COLO829 (cell line): ENCODE results near the gene SON.
"Not testable (repeated sequence)": the region's sequence is repeated elsewhere in the genome, so short reads cannot be mapped to it uniquely, and the experiment has no call there.

Experiments used
- DNase-seq: peaks from one replicate; pipeline ENCODE4 v3.0.0; 2012; ENCODE audit warnings: low spot score

SON gene

GRCh38 chr21:33578959-33579542 lies 36.2 kb downstream of the SON start:
- DNase-seq: no peak

DNA sequence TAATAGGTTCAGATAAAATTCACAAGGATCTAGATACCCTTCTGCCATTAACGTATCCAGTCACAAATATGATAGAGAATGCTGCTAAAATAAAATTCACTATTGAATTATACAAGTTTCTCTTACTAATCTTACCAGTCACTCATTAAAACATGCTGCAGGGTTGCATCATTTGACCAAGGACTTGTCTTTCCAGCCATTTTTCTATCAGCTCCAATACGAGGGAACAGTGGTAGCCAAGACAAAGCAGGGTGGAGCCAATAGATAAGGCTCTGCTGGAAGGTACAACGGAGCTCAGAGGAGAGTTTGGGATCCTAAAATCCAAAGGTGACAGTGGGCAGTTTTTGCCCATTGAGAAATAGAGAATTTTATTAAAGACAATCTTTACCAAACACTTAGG lies 41.6 kb downstream of the SON start:
- DNase-seq: no peak

GRCh38 chr21:33586927-33587326 lies 44.1 kb downstream of the SON start:
- DNase-seq: no peak

- peak; percentile 12 for DNase-seq
These were observed 45.1 kb downstream of the SON start for GRCh38 chr21:33587792-33588484.

- DNase-seq: peak; percentile 94
These were observed 45.9 kb downstream of the SON start, which contains the start of gene DONSON for GRCh38 chr21:33588485-33589335. Gene DONSON, minus strand, starts transcription at chr21:33588684. Its CDS starts 43 bp downstream, at chr21:33588641.

- DNase-seq: no peak
These were observed 55.2 kb downstream of the SON start for GRCh38 chr21:33598051-33598450.

- peak; percentile 20 for DNase-seq
These were observed 65.7 kb downstream of the SON start for GRCh38 chr21:33608559-33608958.

- no peak for DNase-seq
These were observed 68.3 kb downstream of the SON start for GRCh38 chr21:33611006-33611744.

- DNase-seq: not testable (repeated sequence)
These were observed 74.7 kb downstream of the SON start for GRCh38 chr21:33617565-33617964.

GRCh38 chr21:33618407-33618806 lies 75.6 kb downstream of the SON start:
- no peak for DNase-seq

DNA sequence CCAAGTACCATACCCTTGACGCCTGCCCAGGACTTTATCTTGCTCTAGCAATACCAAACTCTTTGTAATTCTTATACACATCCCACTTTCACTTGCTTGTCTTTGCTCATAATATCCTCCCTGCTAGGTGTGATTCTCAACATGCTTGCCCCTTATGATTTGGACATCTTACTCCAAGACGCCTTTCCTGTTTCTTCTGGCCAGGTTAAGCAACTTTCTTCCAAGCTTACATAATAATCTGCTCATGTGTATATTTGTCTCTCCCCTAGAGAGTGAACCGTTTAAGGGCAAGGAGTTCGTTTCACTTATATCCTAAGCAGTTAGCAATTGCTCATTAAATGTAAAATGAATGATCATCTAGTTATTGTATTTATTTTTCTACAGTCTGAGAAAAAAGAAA lies 76.9 kb downstream of the SON start:
- DNase-seq: no peak

DNA sequence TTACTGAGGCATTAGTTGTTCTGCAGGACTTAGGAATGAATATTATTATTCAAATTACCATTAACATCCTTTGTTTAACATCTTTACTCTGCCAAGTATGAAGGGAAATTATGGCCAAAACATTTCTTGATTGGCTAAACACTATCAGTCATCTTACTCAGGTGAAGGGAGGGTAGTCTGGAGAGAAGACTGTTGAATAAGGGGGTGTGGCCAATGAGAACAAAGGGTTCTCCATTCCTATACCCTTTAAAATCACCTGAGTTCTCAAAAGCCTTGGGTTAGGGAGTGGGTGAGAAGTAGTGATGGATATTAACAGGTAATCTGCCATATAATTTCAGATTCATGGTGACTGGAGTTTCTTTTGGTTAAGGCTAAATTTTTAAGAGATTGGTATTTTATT lies 79.4 kb downstream of the SON start:
- DNase-seq: no peak

DNA sequence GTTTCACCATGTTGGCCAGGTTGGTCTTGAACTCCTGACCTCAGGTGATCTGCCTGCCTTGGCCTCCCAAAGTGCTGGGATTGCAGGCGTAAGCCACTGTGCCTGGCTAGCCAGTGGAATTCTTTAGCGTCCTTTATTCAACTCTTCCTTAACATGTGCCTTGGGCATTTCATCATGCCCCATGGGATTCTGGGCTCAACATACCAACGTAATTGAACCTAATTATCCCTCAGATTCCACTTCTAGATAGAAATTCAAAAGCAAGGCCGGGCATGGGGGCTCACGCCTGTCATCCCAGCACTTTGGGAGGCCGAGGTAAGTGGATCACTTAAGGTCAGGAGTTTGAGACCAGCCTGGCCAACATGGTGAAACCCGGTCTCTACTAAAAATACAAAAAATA lies 83.3 kb downstream of the SON start:
- DNase-seq: not testable (repeated sequence)
